Stimulated activated CD8-positive, alpha-beta memory T cell treated with anti-CD3 and anti-CD28 coated beads, Interleukin-4, amount 100 ng/mL, for 48 hours (primary cell): Measurements from ENCODE around the gene RPTN.
A peak's percentile ranks its signal among the peaks of the same experiment; 100 is the strongest.
"Not testable (repeated sequence)": the region's sequence is repeated elsewhere in the genome, so short reads cannot be mapped to it uniquely, and the experiment has no call there.

ENCODE experiments used
- DNase-seq: peaks from one replicate; pipeline ENCODE4 v3.0.0-alpha.2; 2020

RPTN gene

DNA sequence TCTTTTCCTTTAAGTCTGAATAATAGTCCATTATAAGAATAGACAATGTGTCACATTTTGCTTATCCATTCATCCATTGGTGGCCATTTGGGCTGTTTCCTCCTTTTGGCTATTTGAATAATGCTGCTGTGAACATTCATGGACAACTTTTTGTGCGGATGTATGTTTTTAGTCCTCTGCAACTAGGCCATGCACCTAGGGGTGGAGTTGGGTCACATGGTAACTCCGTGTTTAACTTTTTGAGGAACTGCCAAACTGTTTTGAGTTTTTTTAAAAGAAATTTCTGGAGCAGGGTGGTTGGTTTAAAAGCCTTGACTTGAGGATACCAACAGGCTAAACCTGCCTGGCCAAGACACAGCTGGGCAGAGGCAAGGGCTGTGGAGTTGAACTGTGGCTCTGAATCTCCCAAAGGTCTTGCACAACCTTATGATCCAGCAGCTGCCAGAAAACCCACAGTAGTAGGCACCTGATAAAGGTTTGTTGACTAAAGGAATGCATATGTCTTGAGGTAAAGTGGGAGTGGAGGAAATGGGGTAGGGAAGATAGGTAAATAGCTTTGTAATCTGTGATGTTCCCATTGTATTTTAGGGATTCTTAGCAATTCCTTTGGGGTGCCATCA, 5.6 kb upstream of the RPTN start:
- no peak for DNase-seq

DNA sequence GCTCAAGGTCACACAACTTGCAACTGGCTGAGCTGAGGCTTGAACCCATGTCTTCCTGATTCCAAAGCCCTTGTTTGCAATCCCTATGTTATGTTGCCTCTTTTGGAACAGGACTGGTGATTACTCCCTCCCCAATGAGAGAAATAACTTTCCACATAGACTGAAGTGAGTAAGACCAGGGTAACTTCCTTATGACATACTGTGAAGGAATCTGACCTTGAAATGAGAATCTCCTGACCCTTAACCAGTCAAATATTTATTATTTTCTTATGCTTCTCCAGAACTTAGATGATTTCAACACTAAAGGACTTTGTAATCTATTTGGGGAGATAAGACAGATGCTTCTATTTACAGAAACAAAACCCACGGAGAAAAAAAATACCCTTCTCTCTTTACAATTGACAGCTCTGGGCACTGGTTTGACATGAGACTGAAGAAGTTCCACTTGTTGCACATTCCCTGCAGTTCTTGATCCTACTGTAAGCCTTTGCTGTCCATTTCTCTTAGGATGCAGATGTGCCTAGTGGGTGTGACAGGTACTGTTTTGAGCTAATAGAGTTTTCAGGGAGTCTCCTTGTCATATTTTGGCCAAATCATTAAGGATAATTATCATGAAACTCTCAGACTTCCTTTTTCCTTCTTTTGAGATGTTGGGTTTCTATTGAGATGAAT, 3.9 kb upstream of the RPTN start:
- DNase-seq: no peak

DNA sequence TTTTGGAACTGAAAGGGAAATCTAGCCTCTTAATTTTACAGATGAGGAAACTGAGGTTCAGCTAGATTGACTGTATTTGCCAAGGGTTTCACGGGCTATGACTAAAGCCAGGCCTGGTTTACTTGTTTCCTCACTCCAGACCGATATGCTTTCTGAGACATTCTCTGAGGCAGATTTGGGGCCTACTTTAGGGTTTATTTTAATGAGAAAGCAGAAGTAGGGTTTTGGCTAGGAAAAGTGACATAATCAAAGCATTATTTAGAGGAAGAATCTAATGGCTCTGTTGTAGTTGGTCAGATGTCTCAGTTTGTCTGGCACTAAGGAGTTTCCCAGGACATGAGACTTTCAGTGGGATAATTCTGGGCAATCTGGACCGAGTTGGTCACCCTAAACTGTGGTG, 1.5 kb upstream of the RPTN start:
- DNase-seq: no peak

DNA sequence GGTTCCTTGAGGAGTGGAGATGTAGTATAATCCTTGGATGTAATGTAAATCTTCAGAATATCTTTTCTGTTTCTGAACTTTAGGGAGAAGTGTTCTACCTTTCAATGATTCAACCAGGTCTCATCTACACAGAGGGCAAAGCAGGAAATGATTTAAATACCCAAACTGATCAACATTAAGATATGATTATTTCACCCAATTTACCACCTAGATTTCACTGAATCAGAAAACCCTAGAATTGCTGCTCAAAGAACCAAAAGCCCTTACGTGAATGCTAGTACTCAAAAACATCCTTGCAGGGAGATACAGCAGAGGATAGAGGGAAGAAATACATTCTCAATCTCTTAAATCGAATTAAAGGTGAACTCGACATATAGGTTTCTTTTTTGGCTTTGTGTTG, 5.0 kb downstream of the RPTN start:
- DNase-seq: no peak

DNA sequence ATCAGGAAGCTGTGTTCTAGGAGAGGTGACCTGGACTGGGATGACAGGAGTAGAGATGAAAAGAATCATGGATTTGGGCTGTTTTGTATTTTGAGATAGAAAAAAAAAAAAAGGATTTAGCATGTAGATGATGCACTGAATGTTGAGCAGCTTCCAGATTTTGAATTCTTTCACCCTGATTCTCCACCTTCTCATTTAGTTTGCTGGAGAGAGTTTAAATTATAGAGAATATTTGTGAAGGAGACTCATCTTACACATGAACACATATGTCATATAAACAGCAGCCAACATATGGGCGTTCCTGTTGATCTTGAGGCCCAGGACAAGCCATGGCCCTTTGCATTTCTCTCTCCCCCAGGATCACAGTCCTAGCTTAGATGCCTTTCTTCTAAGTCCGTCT, 7.4 kb downstream of the RPTN start:
- no peak for DNase-seq

DNA sequence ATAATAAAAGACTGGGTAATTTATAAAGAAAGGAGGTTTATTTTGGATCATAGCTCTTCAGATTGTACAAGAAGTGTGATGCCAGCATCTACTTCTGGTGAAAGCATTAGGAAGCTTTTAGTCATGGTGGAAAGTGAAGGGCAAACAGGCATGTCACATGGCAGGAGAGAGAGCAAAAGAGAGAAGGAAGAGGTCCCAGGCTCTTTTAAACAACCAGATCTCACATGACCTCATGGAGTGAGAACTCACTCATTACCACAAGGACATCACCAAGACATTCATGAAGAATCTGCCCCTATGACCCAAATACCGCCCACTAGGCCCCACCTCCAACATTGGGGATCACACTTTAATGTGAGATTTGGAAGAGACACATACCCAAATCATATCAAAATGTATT, 10.0 kb downstream of the RPTN start:
- DNase-seq: no peak

DNA sequence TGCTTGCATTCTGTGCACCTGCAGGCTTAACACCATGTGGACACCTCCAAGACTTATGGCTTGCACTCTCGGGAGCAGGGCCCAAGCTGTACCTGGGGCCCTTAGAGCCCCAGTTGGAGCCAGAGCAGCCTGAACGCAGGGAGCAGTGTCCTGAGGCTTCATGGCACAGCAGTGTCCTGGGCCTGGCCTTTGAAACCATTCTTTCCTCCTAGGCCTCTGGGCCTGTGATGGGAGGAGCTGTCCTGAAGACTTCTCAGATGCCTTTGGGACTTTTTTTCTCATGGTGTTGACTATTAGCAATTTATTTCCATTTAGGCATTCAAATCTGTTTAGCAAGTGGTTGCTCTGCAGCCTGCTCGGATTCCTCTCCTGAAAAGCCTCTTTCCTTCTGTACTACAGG, 11.0 kb downstream of the RPTN start:
- DNase-seq: no peak

DNA sequence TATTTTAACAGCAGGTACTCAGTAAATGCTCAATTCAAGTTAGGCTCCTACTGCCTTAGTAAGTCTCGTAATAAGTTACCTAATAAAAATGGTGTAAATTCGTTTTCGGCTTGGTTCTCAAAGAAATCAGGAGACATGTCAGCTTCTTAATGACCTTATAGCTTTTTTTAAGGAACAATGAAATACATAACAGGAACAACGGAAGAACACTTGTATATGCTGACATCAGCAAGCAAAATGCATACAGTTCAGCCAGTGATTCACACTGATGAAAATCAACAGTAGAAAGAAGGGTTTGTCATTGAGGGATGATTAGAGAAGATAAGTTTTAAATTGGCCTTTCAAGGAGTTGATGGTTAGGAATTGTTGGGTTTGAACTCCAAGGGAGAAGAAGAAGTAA, 13.3 kb downstream of the RPTN start:
- no peak for DNase-seq

DNA sequence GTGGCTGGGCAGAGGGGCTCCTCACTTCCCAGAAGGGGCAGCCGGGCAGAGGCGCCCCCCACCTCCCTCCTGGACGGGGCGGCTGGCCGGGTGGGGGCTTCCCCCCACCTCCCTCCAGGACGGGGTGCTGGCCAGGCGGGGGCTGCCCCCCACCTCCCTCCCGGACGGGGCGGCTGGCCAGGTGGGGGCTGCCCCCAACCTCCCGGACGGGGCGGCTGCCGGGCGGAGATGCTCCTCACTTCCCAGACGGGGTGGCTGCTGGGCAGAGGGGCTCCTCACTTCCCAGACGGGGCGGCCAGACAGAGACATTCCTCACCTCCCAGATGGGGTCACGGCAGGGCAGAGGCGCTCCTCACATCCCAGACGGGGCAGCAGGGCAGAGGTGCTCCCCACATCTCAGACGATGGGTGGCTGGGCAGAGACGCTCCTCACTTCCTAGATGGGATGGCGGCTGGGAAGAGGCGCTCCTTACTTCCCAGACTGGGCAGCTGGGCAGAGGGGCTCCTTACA, 14.3 kb downstream of the RPTN start:
- DNase-seq: not testable (repeated sequence)

DNA sequence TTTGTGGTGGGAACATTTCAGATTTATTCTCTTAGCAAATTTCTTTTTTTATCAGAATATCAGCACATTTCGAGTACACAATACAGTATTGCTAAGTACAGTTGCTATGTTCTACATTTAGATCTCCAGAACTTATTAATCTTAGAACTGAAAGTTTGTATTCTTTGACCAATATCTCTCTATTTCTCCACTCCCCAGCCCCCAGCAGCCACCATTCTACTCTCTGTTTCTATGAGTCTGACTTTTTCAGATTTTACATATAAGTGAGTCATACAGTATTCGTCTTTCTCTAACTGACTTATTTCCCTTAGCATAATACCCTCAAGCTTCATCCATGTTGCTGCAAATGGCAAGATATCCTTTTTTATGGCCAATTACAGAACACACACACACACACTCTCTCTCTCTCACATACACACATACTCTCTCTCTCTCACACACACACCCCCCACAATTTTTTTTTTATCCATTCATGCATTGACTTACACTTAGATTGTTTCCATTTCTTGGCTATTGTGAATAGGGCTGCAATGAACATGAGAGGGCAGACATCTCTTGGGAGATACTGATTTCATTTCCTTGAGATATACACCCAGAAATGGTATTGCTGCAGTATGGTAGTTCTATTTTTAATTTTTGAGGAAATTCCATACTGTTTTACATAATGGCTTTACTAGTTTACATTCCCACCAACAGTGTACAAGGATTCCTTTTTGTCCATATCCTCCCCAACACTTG, 15.7 kb downstream of the RPTN start:
- peak; percentile 55 for DNase-seq

DNA sequence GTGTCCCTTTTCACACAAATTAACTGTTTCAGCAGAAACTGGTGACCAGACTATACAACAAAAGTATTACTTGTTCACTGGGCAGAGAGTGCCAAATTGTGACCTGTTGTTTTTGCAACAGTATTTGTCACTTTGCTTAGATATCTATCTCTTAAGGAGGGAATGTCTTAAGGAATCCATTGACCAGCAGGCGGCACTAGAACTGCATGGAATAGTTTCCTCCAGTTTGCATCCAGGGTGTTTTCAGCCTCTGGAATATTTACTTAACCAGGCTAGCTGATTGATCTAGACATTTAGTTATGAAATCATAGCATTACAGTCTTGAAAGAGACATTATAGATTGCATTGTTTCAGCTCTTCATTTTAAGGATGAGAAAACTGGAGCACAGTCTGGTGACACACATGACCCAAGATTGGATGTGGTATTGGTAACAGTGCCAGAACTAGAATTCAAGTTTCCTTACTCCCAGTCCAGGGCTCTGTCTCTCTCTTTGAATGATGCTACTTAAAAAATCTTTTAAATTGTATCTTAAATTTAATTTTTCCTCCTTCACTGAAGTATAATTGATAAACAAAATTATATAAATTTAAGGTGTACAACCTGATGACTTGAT, 16.9 kb downstream of the RPTN start:
- peak; percentile 37 for DNase-seq

DNA sequence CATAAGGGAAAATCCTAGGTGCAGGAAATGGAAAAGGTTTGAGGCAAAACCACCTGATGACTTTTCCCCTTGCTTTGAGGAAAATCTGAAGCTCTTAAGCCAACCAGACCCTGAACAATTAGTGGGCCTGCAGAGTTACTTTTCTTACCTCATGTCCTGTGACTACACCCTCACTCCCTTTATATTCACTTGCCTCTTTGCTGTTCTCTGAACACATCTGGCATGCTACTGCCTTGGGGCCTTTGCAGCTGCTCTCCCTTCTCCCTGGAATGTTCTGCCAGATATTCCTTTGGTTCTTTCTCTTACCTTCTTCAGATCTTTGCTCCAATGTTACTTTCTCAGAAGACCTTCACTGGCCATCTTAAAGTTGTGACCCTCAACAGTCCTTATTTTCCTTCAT, 21.8 kb downstream of the RPTN start:
- DNase-seq: no peak

DNA sequence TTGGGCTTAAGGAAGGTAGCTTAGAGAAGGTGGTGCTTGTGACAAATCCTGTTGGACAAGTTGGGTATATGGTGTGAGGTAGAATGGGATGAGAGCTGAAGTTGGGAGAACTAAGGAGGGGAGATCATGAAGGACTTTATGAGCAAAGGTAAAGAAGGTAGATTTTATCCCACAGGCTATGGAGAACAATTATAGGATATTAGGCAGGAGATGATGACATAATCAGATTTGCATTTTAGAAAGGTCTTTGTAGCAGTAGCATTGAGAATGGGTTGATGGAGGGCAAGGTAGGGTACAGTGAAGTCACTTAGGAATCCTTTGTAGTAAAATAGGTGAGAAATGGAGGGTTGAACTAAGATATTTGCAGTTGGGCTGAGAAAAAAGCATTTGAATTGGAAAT, 28.8 kb downstream of the RPTN start:
- no peak for DNase-seq

DNA sequence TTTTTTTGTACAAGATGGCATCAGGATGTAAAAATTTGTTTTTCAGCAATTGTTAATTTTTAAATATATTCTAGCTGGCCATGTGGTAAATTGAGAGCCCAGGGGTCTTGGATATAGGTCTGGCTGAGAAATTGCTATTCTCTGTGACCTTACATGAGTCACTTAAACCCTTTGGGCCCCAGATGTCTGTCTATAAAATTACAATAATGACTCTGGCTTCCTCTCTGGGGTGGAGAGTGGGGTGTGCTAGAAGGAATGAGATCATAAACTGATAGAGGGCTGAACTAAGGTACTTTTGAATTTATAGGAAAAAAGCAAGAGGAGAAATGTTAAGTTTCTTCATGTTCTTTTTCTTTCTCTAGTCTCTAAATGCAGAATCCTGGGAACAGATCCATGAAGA, 31.4 kb downstream of the RPTN start:
- DNase-seq: no peak

DNA sequence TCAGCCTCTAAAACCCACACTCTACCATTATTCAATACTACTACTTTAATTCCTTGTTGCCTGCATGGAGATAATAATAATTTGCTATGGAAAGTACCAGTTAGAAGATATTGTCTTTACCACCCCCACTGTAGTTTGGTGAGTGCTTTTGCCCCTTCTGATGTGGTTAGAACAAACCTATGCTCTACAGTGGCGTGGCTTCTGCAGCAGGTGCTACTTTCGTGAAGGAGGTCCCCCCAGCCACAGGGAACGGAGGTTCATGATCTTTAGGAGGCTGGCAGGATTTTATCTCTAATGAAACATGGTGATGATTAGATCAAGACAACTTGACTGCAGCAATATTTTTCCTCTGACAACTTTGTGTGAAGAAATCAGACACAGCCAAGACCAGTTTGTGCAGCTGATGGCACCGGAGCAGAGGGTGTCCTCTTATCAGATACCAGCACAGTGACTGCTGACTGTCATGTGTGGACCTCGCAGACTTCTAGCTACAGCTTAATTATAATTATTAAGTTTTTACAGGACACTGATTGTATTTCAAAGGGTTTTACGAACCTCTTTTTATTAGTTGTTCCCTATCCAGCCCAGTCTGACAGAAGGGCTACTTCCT, 33.1 kb downstream of the RPTN start:
- no peak for DNase-seq

DNA sequence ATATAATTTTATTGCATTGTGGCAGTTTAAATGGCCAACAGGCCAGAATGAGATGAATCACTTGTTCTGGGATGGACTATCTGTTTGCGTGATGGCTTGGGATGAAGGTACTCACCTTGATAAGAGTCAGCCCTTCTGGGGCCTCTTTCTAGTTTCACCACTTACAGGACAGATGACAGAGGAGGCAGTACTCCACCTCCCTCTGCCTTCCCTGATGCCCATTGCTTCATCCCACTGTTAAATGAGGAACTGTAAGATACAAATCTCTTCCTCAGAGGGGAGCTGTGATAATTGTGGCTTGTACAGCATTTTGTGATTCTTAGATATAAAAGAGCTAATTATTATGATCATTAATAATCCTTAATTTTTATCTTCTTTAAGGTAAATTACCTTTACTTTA, 40.1 kb downstream of the RPTN start:
- DNase-seq: no peak

DNA sequence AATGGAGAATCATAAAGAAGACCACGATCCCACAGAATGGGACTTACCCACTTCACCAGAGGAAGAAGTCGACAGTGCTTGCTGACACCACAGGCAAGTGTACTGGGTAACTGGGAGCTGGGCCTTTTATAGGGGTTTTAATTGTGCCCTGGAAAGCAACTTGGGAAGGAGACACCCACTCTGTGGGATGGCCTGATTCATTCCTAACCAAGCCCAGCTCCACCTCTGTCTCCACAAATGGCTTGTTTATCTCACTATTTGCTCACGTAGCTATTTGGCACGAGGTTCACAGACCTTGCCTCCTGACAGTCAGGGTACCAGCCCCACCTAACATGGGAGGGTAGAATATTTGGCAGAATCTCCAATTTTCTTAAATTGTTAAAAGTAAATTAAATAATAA, 43.7 kb downstream of the RPTN start, which contains the start of gene TCHH:
Gene TCHH, minus strand, starts transcription at position 101 of the 400 bp plus-strand sequence. CDS start 1,364 bp downstream, outside the sequence.
- DNase-seq: no peak

DNA sequence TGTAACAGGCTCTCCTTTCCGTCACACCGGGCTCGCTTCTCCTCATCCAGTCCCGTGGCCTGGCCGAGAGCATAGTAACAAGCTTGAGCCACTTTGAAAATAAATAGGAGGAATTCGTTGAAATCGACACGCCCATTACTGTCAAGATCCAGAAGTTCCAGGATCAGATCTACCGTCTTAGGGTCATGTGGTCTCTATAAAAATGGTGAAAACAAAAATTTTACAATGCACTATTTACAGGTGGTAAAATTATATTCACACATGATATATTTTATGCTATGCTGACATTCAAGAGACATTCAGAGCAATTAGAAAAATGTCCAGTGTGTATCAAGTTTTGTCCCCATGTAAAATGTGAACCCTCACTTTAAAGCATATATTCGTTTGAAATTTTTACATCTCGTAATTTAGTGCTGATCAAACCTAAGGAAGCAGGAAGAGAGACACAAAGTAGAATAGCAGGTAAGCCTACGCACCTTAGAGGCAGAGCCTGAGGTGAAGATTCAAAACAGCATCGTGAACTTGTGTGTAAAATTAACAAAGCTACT, 46.1 kb downstream of the RPTN start:
- DNase-seq: no peak

DNA sequence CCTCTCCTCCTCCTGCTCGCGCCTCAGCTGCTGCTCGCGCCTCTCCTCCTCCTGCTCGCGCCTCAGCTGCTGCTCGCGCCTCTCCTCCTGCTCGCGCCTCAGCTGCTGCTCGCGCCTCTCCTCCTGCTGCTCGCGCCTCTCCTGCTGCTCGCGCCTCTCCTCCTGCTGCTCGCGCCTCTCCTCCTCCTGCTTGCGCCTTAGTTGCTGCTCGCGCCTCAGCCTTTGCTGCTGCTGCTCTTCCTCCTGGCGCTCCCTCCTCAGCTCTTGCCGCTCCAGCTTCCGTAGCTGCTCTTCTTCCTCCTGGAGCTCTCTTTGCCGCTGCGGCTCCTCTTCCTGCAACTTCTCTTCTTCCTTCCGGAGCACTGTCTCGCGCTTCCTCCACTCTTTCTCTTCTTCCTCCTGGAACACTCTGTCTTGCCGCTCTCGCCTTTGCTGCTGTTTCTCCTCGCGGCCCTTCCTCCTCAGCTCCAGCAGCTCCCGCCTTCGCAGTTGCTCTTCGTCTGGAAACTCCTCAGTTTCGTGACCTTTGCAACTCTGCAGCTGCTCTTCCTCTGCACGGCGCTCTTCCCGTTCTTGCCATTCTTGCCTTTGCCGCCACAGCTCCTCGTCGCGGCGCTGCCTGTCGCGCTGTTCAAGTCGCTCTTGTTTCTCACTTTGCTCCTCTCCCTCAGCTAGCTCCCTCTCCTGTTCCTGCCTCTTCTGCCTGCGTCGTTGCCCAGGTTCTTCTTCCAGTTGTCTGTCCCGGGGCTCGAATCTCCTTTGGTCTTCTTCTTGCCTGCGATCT, 46.7 kb downstream of the RPTN start:
- DNase-seq: peak; percentile 28

DNA sequence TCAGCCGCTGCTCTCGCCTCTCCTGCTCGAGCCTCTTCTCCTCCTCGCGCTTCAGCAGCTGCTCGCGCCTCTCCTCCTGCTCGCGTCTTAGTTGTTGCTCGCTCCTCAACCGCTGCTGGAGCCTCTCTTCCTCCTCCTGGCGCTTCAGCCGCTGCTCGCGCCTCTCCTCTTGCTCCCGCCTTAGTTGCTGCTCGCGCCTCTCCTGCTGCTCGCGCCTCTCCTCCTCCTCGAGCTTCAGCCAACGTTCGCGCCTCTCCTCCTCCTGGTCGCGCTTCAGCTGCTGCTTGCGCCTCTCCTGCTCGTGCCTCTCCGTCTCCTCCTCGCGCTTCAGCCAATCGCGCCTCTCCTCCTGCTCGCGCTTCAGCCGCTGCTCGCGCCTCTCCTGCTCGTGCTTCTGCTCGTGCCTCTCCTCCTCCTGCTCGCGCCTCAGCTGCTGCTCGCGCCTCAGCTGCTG, 47.5 kb downstream of the RPTN start:
- DNase-seq: peak; percentile 43

DNA sequence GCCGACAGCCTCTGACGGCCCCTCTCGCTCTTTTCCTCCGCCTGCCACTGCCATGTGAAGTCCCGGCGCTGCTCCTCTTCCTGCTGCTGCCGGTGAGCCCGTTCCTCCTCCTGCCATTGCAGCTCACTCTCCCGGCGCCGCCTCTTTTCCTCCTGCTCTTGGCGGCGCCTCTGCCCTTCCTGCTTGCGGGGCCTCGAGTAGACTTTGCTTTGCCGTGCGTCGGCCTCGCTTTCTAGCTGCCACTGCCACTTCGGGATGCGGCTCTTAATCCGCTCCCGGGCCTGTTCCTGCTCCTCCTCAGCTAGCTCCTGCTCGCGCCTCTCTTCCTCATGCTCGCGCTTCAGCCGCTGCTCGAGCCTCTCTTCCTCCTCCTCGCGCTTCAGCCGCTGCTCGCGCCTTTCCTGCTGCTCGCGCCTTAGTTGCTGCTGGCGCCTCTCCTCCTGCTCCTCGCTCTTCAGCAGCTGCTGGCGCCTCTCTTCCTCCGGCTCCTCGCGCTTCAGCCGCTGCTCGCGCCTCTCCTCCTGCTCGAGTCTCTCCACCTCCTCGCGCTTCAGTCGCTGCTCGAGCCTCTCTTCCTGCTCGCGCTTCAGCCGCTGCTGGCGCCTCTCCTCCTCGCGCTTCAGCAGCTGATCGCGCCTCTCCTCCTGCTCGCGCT, 48.0 kb downstream of the RPTN start:
- DNase-seq: peak; percentile 50
